AG10803 (cell line): ENCODE data around the gene BRDT.

ENCODE experiments used
- DNase-seq: peaks from one replicate; pipeline ENCODE4 v3.0.0; 2010; ENCODE audit warnings: low read depth
- H3K4me3 ChIP-seq: 2 replicates; pipeline ENCODE4 v1.5.1; 2011; ENCODE audit warnings: mild to moderate bottlenecking, low read length, control low read depth
- TF ChIP-seq, protein P1 (sequence below): conservative IDR thresholded peaks from 2 replicates; pipeline ENCODE4 v1.5.1; 2011; ENCODE audit warnings: mild to moderate bottlenecking, low read length, control low read depth, inconsistent platforms

The BRDT gene

DNA sequence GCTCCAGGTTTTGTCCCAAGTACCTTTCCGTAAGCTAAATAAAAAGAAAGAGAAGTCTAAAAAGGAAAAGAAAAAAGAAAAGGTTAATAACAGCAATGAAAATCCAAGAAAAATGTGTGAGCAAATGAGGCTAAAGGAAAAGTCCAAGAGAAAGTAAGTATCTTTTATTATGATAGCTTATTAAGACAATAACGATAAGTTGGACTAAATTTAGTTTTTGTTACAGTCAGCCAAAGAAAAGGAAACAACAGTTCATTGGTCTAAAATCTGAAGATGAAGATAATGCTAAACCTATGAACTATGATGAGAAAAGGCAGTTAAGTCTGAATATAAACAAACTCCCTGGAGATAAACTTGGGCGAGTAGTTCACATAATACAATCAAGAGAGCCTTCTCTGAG lies 31.5 kb downstream of the BRDT start:
- TF ChIP-seq, protein P1, sequence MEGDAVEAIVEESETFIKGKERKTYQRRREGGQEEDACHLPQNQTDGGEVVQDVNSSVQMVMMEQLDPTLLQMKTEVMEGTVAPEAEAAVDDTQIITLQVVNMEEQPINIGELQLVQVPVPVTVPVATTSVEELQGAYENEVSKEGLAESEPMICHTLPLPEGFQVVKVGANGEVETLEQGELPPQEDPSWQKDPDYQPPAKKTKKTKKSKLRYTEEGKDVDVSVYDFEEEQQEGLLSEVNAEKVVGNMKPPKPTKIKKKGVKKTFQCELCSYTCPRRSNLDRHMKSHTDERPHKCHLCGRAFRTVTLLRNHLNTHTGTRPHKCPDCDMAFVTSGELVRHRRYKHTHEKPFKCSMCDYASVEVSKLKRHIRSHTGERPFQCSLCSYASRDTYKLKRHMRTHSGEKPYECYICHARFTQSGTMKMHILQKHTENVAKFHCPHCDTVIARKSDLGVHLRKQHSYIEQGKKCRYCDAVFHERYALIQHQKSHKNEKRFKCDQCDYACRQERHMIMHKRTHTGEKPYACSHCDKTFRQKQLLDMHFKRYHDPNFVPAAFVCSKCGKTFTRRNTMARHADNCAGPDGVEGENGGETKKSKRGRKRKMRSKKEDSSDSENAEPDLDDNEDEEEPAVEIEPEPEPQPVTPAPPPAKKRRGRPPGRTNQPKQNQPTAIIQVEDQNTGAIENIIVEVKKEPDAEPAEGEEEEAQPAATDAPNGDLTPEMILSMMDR: no peak
- no peak overlapping the region for H3K4me3 ChIP-seq
- no peak for DNase-seq

DNA sequence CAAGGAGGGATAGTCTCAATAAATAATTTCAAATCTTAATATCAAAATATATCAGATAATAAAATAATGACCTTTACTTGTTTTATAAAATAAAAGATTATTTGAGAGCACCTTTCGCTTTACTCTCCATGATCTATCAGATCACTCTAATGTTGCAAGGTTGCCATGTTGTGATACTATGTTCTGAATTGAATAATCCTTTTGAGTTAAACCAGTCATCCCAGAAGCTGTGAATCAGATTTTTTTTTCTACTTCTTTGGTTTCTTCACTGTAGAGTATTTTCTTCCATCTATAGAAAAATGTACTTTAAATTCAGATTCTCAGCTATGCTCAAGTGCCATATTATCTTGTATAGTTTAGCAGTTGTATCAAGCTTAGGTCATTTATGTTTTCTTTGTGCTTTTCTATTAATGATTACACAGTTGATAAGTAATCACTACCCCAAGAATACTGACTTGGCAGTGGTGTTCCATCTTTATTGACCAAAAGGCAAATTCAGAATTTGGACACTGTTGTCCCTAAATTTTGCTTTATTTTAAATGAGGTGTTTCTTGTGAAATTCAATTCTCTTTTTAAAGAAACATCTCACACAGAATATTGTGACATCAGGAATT lies 32.9 kb downstream of the BRDT start:
- no peak for DNase-seq
- TF ChIP-seq, protein P1: no peak
- no peak overlapping the region for H3K4me3 ChIP-seq

DNA sequence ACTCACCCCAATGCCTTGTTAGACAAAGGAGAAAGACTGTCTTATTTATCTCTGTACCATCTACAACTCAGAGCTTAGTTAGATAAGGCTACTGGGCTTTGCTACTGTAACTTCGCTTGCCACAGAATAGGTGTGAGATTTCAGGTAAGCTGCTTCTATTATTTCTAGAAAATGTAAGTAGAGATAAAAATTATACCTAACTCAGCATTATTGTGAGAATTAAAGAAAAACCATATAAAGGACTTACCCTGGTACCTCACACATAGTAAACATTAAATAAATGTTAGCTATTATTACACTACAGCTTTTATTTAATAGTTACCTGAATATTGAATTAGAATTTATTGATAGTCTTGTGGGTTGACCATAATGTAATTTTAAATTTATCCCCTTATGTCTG lies 44.1 kb downstream of the BRDT start:
- DNase-seq: no peak
- no peak overlapping the region for H3K4me3 ChIP-seq
- TF ChIP-seq, protein P1: no peak

DNA sequence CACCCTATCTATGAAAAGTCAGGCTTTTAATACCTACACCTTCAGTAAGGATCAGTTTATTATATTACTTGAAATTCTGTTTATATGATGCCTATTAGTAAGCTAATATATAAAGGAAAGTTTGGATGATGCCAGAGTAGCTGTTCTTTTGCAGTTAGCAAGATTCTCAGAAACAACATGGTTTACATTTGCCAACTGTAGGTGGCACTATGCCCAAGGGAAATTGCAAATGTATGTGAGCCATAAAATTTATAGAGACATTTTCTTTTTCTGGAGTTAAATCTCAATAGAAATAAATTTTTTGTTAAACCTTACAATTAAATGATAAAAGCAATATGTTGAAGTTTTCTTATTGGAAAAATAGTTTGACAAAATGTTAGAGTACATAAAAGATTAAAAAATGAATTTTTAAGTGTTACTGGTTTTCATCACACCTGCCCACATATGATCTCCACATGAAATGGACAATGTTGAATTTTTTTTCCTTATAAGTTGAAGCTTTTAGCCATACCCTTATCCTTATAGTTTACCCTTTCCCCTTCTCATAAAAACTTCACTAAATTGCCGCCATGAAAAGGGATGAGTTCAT lies 48.5 kb downstream of the BRDT start:
- TF ChIP-seq, protein P1: peak; percentile 59
- DNase-seq: peak; percentile 52
- H3K4me3 ChIP-seq: no peak overlapping the region

DNA sequence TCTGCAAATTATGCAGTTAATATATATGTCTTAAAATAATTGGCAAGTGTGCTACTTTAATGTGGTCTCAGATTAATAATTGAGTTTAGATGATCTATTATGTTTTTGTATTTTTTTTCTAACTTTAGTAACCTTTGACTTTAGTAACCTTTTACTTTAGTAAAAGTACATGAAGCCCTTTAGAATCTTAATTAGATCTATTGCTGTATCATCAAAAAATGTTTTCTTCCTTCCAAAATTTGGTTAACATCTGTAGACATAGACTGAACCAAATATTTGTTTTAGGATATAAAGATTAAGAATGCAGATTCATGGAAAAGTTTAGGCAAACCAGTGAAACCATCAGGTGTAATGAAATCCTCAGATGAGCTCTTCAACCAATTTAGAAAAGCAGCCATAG lies 54.9 kb downstream of the BRDT start:
- H3K4me3 ChIP-seq: no peak overlapping the region
- TF ChIP-seq, protein P1: no peak
- no peak for DNase-seq

DNA sequence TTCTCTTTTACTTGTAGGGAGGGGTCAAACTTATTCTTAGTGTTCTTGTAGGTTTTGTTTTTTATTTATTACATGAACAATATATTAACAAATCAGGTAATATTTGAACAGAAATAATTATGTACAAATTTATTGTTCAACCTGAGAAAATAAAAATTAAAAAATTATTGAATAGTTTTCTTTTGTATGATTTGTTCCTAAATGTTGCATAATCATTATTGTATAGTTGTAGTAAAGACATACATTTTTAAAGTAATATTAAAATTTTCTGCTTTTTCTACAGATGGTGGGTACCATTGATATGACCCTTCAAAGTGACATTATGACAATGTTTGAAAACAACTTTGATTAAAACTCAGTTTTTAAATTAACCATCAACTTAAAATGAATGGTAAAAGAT lies 64.7 kb downstream of the BRDT start:
- TF ChIP-seq, protein P1: no peak
- DNase-seq: no peak
- H3K4me3 ChIP-seq: no peak overlapping the region

DNA sequence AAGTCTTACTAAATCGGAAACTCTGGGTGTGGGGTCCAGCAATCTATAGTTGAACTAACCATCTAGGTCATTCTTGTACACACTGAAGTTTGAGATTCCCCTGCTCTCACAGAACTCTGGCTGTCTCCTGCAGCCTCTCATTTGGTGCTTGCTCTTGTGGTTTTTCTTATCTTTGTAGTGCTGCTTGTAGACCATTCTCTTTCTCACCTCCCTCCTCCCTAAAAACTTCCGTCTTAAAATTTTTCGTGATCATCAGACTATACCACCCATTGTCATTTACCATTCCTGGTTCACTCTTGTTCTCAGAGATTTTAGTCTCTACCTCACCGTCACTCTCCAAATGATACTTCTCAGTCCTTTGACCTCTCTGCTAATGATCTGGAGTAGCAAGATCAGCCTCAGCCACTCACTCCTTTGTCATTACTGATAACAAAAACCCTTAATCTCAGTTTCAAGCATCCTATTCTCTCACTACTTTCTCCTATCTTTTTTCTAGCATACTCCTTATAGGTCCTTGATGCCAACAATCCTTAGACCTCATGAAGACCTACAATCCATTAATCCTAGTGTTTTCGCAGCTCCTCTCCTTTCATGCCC lies 67.6 kb downstream of the BRDT start:
- no peak for DNase-seq
- no peak overlapping the region for H3K4me3 ChIP-seq
- TF ChIP-seq, protein P1: no peak
